Measurements from ENCODE around the gene FAM120B.

FAM120B gene

GRCh38 chr6:170297576-170298330 is 8.8 kb upstream of the FAM120B start:
- no peak overlapping the region for H3K27ac ChIP-seq
- H3K9me3 ChIP-seq (ENCODE audit: severe bottlenecking), result peaks cover 6% of the 10 kb centered on the region
- no peak for DNase-seq
- TF ChIP-seq CTCF (IDR thresholded peaks at IDR 0.05; ENCODE audit: low read depth, low read length), result no peak
- no peak overlapping the region for H3K4me3 ChIP-seq (ENCODE audit: low read depth, low read length)
- no peaks in the 10 kb centered on the region for H3K36me3 ChIP-seq
- H3K27me3 ChIP-seq (ENCODE audit: insufficient read depth, low read depth, severe bottlenecking), result peaks cover 73% of the 10 kb centered on the region

GRCh38 chr6:170298688-170299087 is 7.9 kb upstream of the FAM120B start:
- H3K36me3 ChIP-seq, result no peaks in the 10 kb centered on the region
- H3K27me3 ChIP-seq (ENCODE audit: insufficient read depth, low read depth, severe bottlenecking), result peaks cover 64% of the 10 kb centered on the region
- peaks cover 6% of the 10 kb centered on the region for H3K9me3 ChIP-seq (ENCODE audit: severe bottlenecking)
- H3K27ac ChIP-seq, result no peak overlapping the region
- TF ChIP-seq CTCF (IDR thresholded peaks at IDR 0.05; ENCODE audit: low read depth, low read length), result no peak
- DNase-seq, result no peak
- H3K4me3 ChIP-seq (ENCODE audit: low read depth, low read length), result no peak overlapping the region

- peaks cover 39% of the 10 kb centered on the region for H3K27me3 ChIP-seq (ENCODE audit: insufficient read depth, low read depth, severe bottlenecking)
- H3K36me3 ChIP-seq, result no peaks in the 10 kb centered on the region
- DNase-seq, result no peak
- no peak for TF ChIP-seq CTCF (IDR thresholded peaks at IDR 0.05; ENCODE audit: low read depth, low read length)
- peaks cover 6% of the 10 kb centered on the region for H3K9me3 ChIP-seq (ENCODE audit: severe bottlenecking)
- no peak overlapping the region for H3K27ac ChIP-seq
- H3K4me3 ChIP-seq (ENCODE audit: low read depth, low read length), result no peak overlapping the region
These were observed 5.4 kb upstream of the FAM120B start for GRCh38 chr6:170301184-170301583.

- no peak for TF ChIP-seq CTCF (IDR thresholded peaks at IDR 0.05; ENCODE audit: low read depth, low read length)
- Histone ChIP-seq H3K9me3 (ENCODE audit: severe bottlenecking) (peaks cover 2% of the 10 kb centered on the region), H3K4me3 (ENCODE audit: low read depth, low read length) (peak overlapping the region; percentile 96), H3K27me3 (ENCODE audit: insufficient read depth, low read depth, severe bottlenecking) (no peaks in the 10 kb centered on the region), H3K27ac (peak overlapping the region; percentile 13), H3K36me3 (peaks cover 3% of the 10 kb centered on the region)
- DNase-seq, result no peak
These were observed 694 bp upstream of the FAM120B start for GRCh38 chr6:170305805-170306323.

GRCh38 chr6:170307080-170307545 is 555 bp downstream of the FAM120B start:
- Histone ChIP-seq H3K27me3 (ENCODE audit: insufficient read depth, low read depth, severe bottlenecking) (no peaks in the 10 kb centered on the region), H3K9me3 (ENCODE audit: severe bottlenecking) (no peaks in the 10 kb centered on the region), H3K27ac (peak overlapping the region; percentile 73), H3K36me3 (peaks cover 3% of the 10 kb centered on the region), H3K4me3 (ENCODE audit: low read depth, low read length) (peak overlapping the region; percentile 96)
- DNase-seq, result no peak
- no peak for TF ChIP-seq CTCF (IDR thresholded peaks at IDR 0.05; ENCODE audit: low read depth, low read length)

Data from WERI-Rb-1 (cell line).